ENCODE measurements around the gene SLC2A6. TPM values are rescaled to one million over a fixed set of nuclear protein-coding genes. Genes with fewer than 3 reads are reported as not detected.

Gene SLC2A6
- total and polyA plus RNA-seq, 10 of the 15 experiments (the other 5 are each of a cell fraction or from before 2014, with no cell fraction given) = 1.1 to 37.9 (median 18.3) TPM

DNA sequence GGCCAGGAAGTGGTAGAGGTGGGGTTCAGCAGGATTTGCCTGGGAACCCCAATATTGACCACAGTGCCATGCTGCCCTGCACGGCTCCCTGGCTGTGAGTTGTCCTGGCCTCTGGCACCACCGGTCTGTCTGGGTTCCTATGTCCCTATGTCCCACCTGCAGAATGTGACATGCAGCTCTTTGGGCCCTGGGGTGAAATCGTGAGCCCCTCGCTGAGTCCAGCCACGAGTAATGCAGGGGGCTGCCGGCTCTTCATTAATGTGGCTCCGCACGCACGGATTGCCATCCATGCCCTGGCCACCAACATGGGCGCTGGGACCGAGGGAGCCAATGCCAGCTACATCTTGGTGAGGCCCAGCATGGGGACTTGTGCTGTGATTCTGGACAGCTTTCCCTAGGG lies 21.2 kb downstream of the SLC2A6 start:
- H3K9me3 ChIP-seq (replicated peaks; ENCODE audit: control insufficient read depth, insufficient read depth, low read length) = no peaks in the 10 kb centered on the region
- in situ Hi-C loops (cut with MboI) = no loop called here
- 64% methylated on average over 11 of the region's 11 CpGs for WGBS (ENCODE audit: insufficient coverage, insufficient replicate concordance, low lambda C conversion rate, missing lambda C conversion rate)
- H3K4me3 ChIP-seq = no peak overlapping the region
- POLR2A ChIA-PET = no interaction called here
- H3K79me2 ChIP-seq (ENCODE audit: control insufficient read depth, insufficient read depth, low read length) = no peaks in the 10 kb centered on the region
- no peak overlapping the region for H3K4me2 ChIP-seq (ENCODE audit: control insufficient read depth, insufficient read depth)
- TF ChIP-seq KDM1A (IDR thresholded peaks at IDR 0.05; ENCODE audit: borderline replicate concordance) (no peak), RAD21 (IDR thresholded peaks at IDR 0.05; ENCODE audit: insufficient read depth, low read depth, low read length) (no peak), SUPT20H (IDR thresholded peaks at IDR 0.05; ENCODE audit: borderline replicate concordance, control insufficient read depth, low read depth, low read length) (no peak), ZNF622 (IDR thresholded peaks at IDR 0.05) (no peak)
- no peak for DNase-seq (ENCODE audit: low read depth, low spot score)
- intact Hi-C loops (cut with micrococcal nuclease; ENCODE audit: unreplicated experiment) = no loop called here
- H3K27me3 ChIP-seq (replicated peaks in 1 of 2; ENCODE audit: control insufficient read depth in 2 of 2, insufficient read depth in 2 of 2, low read length in 1 of 2) = no peaks in the 10 kb centered on the region; a peak in 2 of 4 replicates
- no peaks in the 10 kb centered on the region for H3K36me3 ChIP-seq (ENCODE audit: control insufficient read depth in 2 of 2, insufficient read depth in 2 of 2, low read length in 1 of 2)
- RAD21 ChIA-PET (ENCODE audit: unreplicated experiment) = interaction anchor here (1.3 kb wide), 1 partner anchor 42 kb away, joined by 3 read pairs; no protein-coding TSS in a partner anchor
- ATAC-seq = no peak
- no peak overlapping the region for H2AFZ ChIP-seq (ENCODE audit: control insufficient read depth, low read depth, low read length)
- no peaks in the 10 kb centered on the region for H4K20me1 ChIP-seq (ENCODE audit: control insufficient read depth, insufficient read depth)
- no TSS peak for BruUV-seq (replicated peaks)
- SMC1A ChIA-PET (ENCODE audit: uncharacterized antibody, unreplicated experiment) = interaction anchor here (1.3 kb wide), 1 partner anchor 80 kb away, joined by 3 read pairs; no protein-coding TSS in a partner anchor
- CTCF ChIA-PET = interaction anchor here (1.8 kb wide), 1 partner anchor 29 kb away, joined by 7 read pairs; no protein-coding TSS in a partner anchor
- H3K27ac ChIP-seq (ENCODE audit: control insufficient read depth, insufficient read depth) = no peak overlapping the region
- no peak overlapping the region for H3K9ac ChIP-seq (ENCODE audit: control insufficient read depth, insufficient read depth, low read length)
- no peak for FAIRE-seq
- peaks cover 9% of the 10 kb centered on the region for H3K4me1 ChIP-seq (ENCODE audit: control insufficient read depth, insufficient read depth, low read length)

- ChIA-PET RAD21 (ENCODE audit: unreplicated experiment) (interaction anchor here (1.3 kb wide), 1 partner anchor 42 kb away, joined by 3 read pairs; no protein-coding TSS in a partner anchor), POLR2A (no interaction called here), CTCF (interaction anchor here (1.8 kb wide), 1 partner anchor 29 kb away, joined by 7 read pairs; no protein-coding TSS in a partner anchor), SMC1A (ENCODE audit: uncharacterized antibody, unreplicated experiment) (no interaction called here)
- intact Hi-C loops (cut with micrococcal nuclease; ENCODE audit: unreplicated experiment) (no loop called here), in situ Hi-C loops (cut with MboI) (no loop called here)
- Histone ChIP-seq H3K36me3 (ENCODE audit: control insufficient read depth in 2 of 2, insufficient read depth in 2 of 2, low read length in 1 of 2) (no peaks in the 10 kb centered on the region), H3K4me3 (no peak overlapping the region), H3K79me2 (ENCODE audit: control insufficient read depth, insufficient read depth, low read length) (no peaks in the 10 kb centered on the region), H3K27ac (ENCODE audit: control insufficient read depth, insufficient read depth) (no peak overlapping the region), H3K4me2 (ENCODE audit: control insufficient read depth, insufficient read depth) (no peak overlapping the region), H3K27me3 (replicated peaks in 1 of 2; ENCODE audit: control insufficient read depth in 2 of 2, insufficient read depth in 2 of 2, low read length in 1 of 2) (no peaks in the 10 kb centered on the region; a peak in 2 of 4 replicates), H2AFZ (ENCODE audit: control insufficient read depth, low read depth, low read length) (no peak overlapping the region), H3K9ac (ENCODE audit: control insufficient read depth, insufficient read depth, low read length) (no peak overlapping the region), H4K20me1 (ENCODE audit: control insufficient read depth, insufficient read depth) (no peaks in the 10 kb centered on the region), H3K9me3 (replicated peaks; ENCODE audit: control insufficient read depth, insufficient read depth, low read length) (no peaks in the 10 kb centered on the region), H3K4me1 (ENCODE audit: control insufficient read depth, insufficient read depth, low read length) (peaks cover 9% of the 10 kb centered on the region)
- 40% methylated on average over 13 of the region's 13 CpGs for WGBS (ENCODE audit: insufficient coverage, insufficient replicate concordance, low lambda C conversion rate, missing lambda C conversion rate)
- no TSS peak for BruUV-seq (replicated peaks)
- ATAC-seq (no peak), DNase-seq (ENCODE audit: low read depth, low spot score) (no peak), FAIRE-seq (no peak)
- TF ChIP-seq CBX3 (IDR thresholded peaks at IDR 0.05; ENCODE audit: borderline replicate concordance, low read depth) (no peak), DPF2 (IDR thresholded peaks at IDR 0.05) (no peak), RB1 (IDR thresholded peaks at IDR 0.05; ENCODE audit: borderline replicate concordance) (no peak), FOS (IDR thresholded peaks at IDR 0.05; ENCODE audit: borderline replicate concordance, extremely low read depth, insufficient read length) (no peak), ZNF274 (IDR thresholded peaks at IDR 0.05; ENCODE audit: insufficient read depth, insufficient read length) (no peak)
Observed at GRCh38 chr9:133457233-133457632, 21.7 kb downstream of the SLC2A6 start.
